HG03342 (cell line): ENCODE results near the gene RPE.

ENCODE experiments used
- ATAC-seq: cut with Tn5 transposase; IDR thresholded peaks from one replicate; pipeline ENCODE4 v1.9.1; 2021; ENCODE audit warnings: mild to moderate bottlenecking, moderate library complexity; ENCODE audit not compliant: unreplicated experiment

The RPE gene

GRCh38 chr2:210002158-210003157 is at the start of gene RPE:
TSS of gene RPE (plus strand) at chr2:210002638. CDS start at chr2:210002662, 24 bp downstream.
- ATAC-seq: peak; percentile 100

- ATAC-seq: no peak
These were observed 46.2 kb upstream of the RPE start for GRCh38 chr2:209956271-209956670.

- no peak for ATAC-seq
These were observed 44.4 kb upstream of the RPE start for GRCh38 chr2:209958016-209958415.

- no peak for ATAC-seq
These were observed 42.4 kb upstream of the RPE start for GRCh38 chr2:209960045-209960444.

GRCh38 chr2:209960676-209961630 is 41.5 kb upstream of the RPE start:
- ATAC-seq: peak; percentile 95

GRCh38 chr2:209965723-209966122 is 36.7 kb upstream of the RPE start:
- no peak for ATAC-seq

GRCh38 chr2:209969692-209970091 is 32.7 kb upstream of the RPE start:
- no peak for ATAC-seq

- no peak for ATAC-seq
These were observed 32.2 kb upstream of the RPE start for GRCh38 chr2:209970271-209970670.

- no peak for ATAC-seq
These were observed 31.7 kb upstream of the RPE start for GRCh38 chr2:209970711-209971110.

- ATAC-seq: no peak
These were observed 29.1 kb upstream of the RPE start for GRCh38 chr2:209973328-209973727.

- ATAC-seq: no peak
These were observed 27.9 kb upstream of the RPE start for GRCh38 chr2:209974576-209974975.

- ATAC-seq: peak; percentile 89
These were observed 25.6 kb upstream of the RPE start for GRCh38 chr2:209976698-209977385.

- ATAC-seq: peak; percentile 44
These were observed 24.8 kb upstream of the RPE start for GRCh38 chr2:209977386-209978239.

GRCh38 chr2:209984291-209984690 is 18.1 kb upstream of the RPE start:
- ATAC-seq: no peak

- ATAC-seq: no peak
These were observed 16.6 kb upstream of the RPE start for GRCh38 chr2:209985874-209986273.

- no peak for ATAC-seq
These were observed 16.0 kb upstream of the RPE start for GRCh38 chr2:209986415-209986814.

- peak; percentile 56 for ATAC-seq
These were observed 14.4 kb upstream of the RPE start for GRCh38 chr2:209988010-209988409.

GRCh38 chr2:209990838-209991237 is 11.6 kb upstream of the RPE start:
- no peak for ATAC-seq

GRCh38 chr2:209993968-209994367 is 8.5 kb upstream of the RPE start:
- no peak for ATAC-seq

GRCh38 chr2:209998596-209998995 is 3.8 kb upstream of the RPE start:
- no peak for ATAC-seq
